Mammary microvascular endothelial cell (primary cell): ENCODE results near the gene CDX1. TPM values are rescaled to one million over a fixed set of nuclear protein-coding genes. Genes with fewer than 3 reads are reported as not detected.

ENCODE experiments used
- total RNA-seq: library from RNA; depleted of rRNA; stranded (reverse); fragments of >200 nt; gene quantifications from 2 replicates; pipeline ENCODE4 v1.2.3, GENCODE V29; 2015

Gene CDX1
- not detected in 2 replicates for total RNA-seq

DNA sequence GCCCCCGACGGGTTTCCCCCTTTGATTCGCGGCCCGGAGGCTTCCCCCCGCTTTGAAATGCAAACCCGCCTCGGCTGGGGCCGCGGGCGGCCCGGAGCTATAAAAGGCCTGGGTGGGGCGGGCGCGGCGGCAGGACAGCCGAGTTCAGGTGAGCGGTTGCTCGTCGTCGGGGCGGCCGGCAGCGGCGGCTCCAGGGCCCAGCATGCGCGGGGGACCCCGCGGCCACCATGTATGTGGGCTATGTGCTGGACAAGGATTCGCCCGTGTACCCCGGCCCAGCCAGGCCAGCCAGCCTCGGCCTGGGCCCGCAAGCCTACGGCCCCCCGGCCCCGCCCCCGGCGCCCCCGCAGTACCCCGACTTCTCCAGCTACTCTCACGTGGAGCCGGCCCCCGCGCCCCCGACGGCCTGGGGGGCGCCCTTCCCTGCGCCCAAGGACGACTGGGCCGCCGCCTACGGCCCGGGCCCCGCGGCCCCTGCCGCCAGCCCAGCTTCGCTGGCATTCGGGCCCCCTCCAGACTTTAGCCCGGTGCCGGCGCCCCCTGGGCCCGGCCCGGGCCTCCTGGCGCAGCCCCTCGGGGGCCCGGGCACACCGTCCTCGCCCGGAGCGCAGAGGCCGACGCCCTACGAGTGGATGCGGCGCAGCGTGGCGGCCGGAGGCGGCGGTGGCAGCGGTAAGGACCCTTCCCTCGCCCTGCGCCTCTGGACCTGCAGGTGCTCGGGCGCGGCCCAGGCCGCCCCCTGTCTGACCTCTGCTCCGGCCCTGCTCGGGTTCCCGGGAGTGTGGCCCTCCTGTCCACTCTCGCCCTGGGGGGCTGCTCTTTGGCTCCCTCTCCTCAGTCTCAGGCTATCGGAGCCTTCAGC is at the start of gene CDX1:
TSS of gene CDX1 (plus strand) at position 129 of the 862 bp plus-strand sequence. CDS start at position 228, 99 bp downstream.

GRCh38 chr5:150155258-150156026 is 11.1 kb upstream of the CDX1 start, which contains the start of gene PDGFRB:
PDGFRB (minus strand) TSS chr5:150155845; CDS start chr5:150137047, 18,798 bp downstream.

GRCh38 chr5:150189728-150190502 is 23.3 kb downstream of the CDX1 start, which contains the start of gene SLC6A7:
SLC6A7 (plus strand) TSS chr5:150190062; CDS start chr5:150190328, 266 bp downstream.

Other genes with a start within 250 kb of the CDX1 start
- gene PDE6A, start 222.0 kb upstream of the CDX1 start, total RNA-seq = 0.05 TPM in 1 of 2 replicates, not detected in the other
- gene SLC26A2, start 206.0 kb upstream of the CDX1 start, total RNA-seq = 18.3 and 22.1 TPM in 2 replicates
- gene TIGD6, start 166.1 kb upstream of the CDX1 start, total RNA-seq = 3.1 and 3.5 TPM in 2 replicates
- 34.8 and 41.1 TPM in 2 replicates for gene HMGXB3, start 166.0 kb upstream of the CDX1 start, total RNA-seq
- not detected in 2 replicates for gene CSF1R, start 80.2 kb upstream of the CDX1 start, total RNA-seq
- 0.69 and 1.6 TPM in 2 replicates for gene PDGFRB, start 10.9 kb upstream of the CDX1 start, total RNA-seq
- not detected in 2 replicates for gene SLC6A7, start 23.3 kb downstream of the CDX1 start, total RNA-seq
- gene CAMK2A, start 123.0 kb downstream of the CDX1 start, total RNA-seq = not detected in 2 replicates
- gene ARSI, start 136.1 kb downstream of the CDX1 start, total RNA-seq = 0.33 and 0.49 TPM in 2 replicates
- 48.2 and 51.0 TPM in 2 replicates for gene TCOF1, start 190.9 kb downstream of the CDX1 start, total RNA-seq
- 9.2 and 12.0 TPM in 2 replicates for gene CD74, start 246.1 kb downstream of the CDX1 start, total RNA-seq